HL-60 (cell line): ENCODE results near the gene TAF1B.

ENCODE experiments used
- DNase-seq, 2 experiments: peaks; one replicate each; pipeline ENCODE4 v3.0.0-alpha.2; 2010 to 2020; ENCODE audit warnings: low read depth in 1 of 2, low spot score in 1 of 2
- H3K27ac ChIP-seq: fragments of 250-450 bp; sonication (Bioruptor Pico); replicated peaks from 2 replicates; pipeline ENCODE4 v1.5.1; 2020; ENCODE audit warnings: mild to moderate bottlenecking, moderate library complexity
- H3K27me3 ChIP-seq: fragments of 250-450 bp; sonication (Bioruptor Pico); 2 replicates; pipeline ENCODE4 v1.5.1; 2021; ENCODE audit warnings: mild to moderate bottlenecking, moderate library complexity; ENCODE audit not compliant: insufficient read depth, poor library complexity, severe bottlenecking
- H3K4me3 ChIP-seq: replicated peaks from 2 replicates; pipeline ENCODE4 v1.5.1; 2011; ENCODE audit warnings: mild to moderate bottlenecking, control low read depth, low read length; ENCODE audit not compliant: insufficient read depth
- GABPA ChIP-seq: IDR thresholded peaks from 2 replicates; pipeline ENCODE4 v1.6.1; 2012; ENCODE audit warnings: low read depth
- POLR2AphosphoS5 ChIP-seq: IDR thresholded peaks from 2 replicates; pipeline ENCODE4 v1.6.1; 2012; ENCODE audit warnings: low read depth
- REST ChIP-seq: IDR thresholded peaks from 2 replicates; pipeline ENCODE4 v1.6.1; 2012; ENCODE audit warnings: low read depth; ENCODE audit not compliant: insufficient replicate concordance
- SPI1 ChIP-seq: IDR thresholded peaks from 2 replicates; pipeline ENCODE4 v1.6.1; 2012; ENCODE audit warnings: low read depth, mild to moderate bottlenecking, borderline replicate concordance
- TF ChIP-seq, protein P1 (sequence below): IDR thresholded peaks from one replicate; pipeline ENCODE4 v1.5.1; 2011; ENCODE audit warnings: low read length, control low read depth, inconsistent platforms; ENCODE audit not compliant: insufficient read depth

TAF1B gene

GRCh38 chr2:9836074-9836473 lies 7.2 kb upstream of the TAF1B start:
- no peak overlapping the region for H3K4me3 ChIP-seq
- TF ChIP-seq, protein P1, sequence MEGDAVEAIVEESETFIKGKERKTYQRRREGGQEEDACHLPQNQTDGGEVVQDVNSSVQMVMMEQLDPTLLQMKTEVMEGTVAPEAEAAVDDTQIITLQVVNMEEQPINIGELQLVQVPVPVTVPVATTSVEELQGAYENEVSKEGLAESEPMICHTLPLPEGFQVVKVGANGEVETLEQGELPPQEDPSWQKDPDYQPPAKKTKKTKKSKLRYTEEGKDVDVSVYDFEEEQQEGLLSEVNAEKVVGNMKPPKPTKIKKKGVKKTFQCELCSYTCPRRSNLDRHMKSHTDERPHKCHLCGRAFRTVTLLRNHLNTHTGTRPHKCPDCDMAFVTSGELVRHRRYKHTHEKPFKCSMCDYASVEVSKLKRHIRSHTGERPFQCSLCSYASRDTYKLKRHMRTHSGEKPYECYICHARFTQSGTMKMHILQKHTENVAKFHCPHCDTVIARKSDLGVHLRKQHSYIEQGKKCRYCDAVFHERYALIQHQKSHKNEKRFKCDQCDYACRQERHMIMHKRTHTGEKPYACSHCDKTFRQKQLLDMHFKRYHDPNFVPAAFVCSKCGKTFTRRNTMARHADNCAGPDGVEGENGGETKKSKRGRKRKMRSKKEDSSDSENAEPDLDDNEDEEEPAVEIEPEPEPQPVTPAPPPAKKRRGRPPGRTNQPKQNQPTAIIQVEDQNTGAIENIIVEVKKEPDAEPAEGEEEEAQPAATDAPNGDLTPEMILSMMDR = no peak
- TF ChIP-seq SPI1 (no peak), GABPA (no peak), POLR2AphosphoS5 (no peak), REST (no peak)
- H3K27ac ChIP-seq = no peak overlapping the region
- no peak for DNase-seq
- H3K27me3 ChIP-seq = no peaks in the 10 kb centered on the region

GRCh38 chr2:9836517-9836916 lies 6.8 kb upstream of the TAF1B start:
- Histone ChIP-seq H3K27me3 (no peaks in the 10 kb centered on the region), H3K4me3 (no peak overlapping the region), H3K27ac (no peak overlapping the region)
- no peak for DNase-seq
- TF ChIP-seq POLR2AphosphoS5 (no peak), SPI1 (no peak), REST (no peak), GABPA (no peak)
- TF ChIP-seq, protein P1 = no peak

- Histone ChIP-seq H3K4me3 (no peak overlapping the region), H3K27me3 (no peaks in the 10 kb centered on the region), H3K27ac (no peak overlapping the region)
- DNase-seq = no peak
- TF ChIP-seq REST (no peak), GABPA (no peak), SPI1 (no peak), POLR2AphosphoS5 (no peak)
- TF ChIP-seq, protein P1 = no peak
Measured at GRCh38 chr2:9837451-9837850, 5.8 kb upstream of the TAF1B start.
